BJ (cell line): ENCODE data around the gene SLC27A6. TPM values are rescaled to one million over a fixed set of nuclear protein-coding genes. Genes with fewer than 3 reads are reported as not detected.

Source experiments
- CTCF ChIA-PET: fragments of 350-600 bp; formaldehyde crosslinking; extraction: SDS; loops from one replicate; lab custom pipeline; 2021; ENCODE audit warnings: antibody characterized with exemption, inconsistent platforms; lab: Yijun Ruan, JAX
- POLR2A ChIA-PET: fragments of 300-600 bp; sonication (Branson Sonifier 250); formaldehyde crosslinking; extraction: SDS; loops from one replicate; lab custom pipeline; 2021; ENCODE audit warnings: antibody characterized with exemption; lab: Charles Lee
- DNase-seq: peaks from one replicate; pipeline ENCODE4 v3.0.0-alpha.2; 2011; ENCODE audit warnings: low read depth
- H3K27me3 ChIP-seq: 2 replicates; pipeline ENCODE4 v1.6.0; 2011; ENCODE audit warnings: low read length; ENCODE audit not compliant: control insufficient read depth, insufficient read depth
- H3K36me3 ChIP-seq: 2 replicates; pipeline ENCODE4 v1.5.1; 2011; ENCODE audit warnings: low read length; ENCODE audit not compliant: control insufficient read depth, insufficient read depth
- H3K4me3 ChIP-seq: 2 replicates; pipeline ENCODE4 v1.5.1; 2011; ENCODE audit warnings: low read depth, mild to moderate bottlenecking, control low read depth, low read length
- polyA plus RNA-seq: library from polyadenylated mRNA; depleted of rRNA; stranded (reverse); fragments of >200 nt; gene quantifications from 2 replicates; pipeline ENCODE4 v1.2.3, GENCODE V29; 2011
- TF ChIP-seq, protein P1 (sequence below): IDR thresholded peaks from 2 replicates; pipeline ENCODE4 v1.5.1; 2011; ENCODE audit warnings: low read depth, mild to moderate bottlenecking, control low read depth, inconsistent platforms, low read length, moderate library complexity; ENCODE audit not compliant: insufficient read depth

The SLC27A6 gene
- polyA plus RNA-seq, 1 experiment: 0.06 TPM

DNA sequence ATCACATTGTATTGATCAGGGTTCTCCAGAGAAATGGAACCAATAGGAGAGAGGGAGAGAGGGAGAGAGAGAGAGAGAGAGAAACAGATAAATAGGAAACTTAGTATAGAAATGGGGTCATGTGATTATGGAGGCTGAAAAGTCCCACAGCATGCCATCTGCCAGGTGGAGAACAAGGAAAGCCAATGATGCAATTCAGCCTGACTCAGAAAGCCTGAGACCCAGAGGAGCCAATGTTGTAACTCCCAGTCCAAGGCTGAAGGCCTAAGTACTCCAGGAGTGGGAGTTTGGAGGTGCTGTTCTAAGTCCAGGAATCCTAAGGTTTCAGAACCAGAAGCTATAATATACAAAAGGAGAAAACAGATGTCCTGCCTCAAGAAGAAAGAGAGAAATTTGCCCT, 80.9 kb downstream of the SLC27A6 start:
- TF ChIP-seq, protein P1, sequence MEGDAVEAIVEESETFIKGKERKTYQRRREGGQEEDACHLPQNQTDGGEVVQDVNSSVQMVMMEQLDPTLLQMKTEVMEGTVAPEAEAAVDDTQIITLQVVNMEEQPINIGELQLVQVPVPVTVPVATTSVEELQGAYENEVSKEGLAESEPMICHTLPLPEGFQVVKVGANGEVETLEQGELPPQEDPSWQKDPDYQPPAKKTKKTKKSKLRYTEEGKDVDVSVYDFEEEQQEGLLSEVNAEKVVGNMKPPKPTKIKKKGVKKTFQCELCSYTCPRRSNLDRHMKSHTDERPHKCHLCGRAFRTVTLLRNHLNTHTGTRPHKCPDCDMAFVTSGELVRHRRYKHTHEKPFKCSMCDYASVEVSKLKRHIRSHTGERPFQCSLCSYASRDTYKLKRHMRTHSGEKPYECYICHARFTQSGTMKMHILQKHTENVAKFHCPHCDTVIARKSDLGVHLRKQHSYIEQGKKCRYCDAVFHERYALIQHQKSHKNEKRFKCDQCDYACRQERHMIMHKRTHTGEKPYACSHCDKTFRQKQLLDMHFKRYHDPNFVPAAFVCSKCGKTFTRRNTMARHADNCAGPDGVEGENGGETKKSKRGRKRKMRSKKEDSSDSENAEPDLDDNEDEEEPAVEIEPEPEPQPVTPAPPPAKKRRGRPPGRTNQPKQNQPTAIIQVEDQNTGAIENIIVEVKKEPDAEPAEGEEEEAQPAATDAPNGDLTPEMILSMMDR: no peak
- H3K36me3 ChIP-seq: no peaks in the 10 kb centered on the region
- ChIA-PET POLR2A (no interaction called here), CTCF (no interaction called here)
- no peak overlapping the region for H3K4me3 ChIP-seq
- H3K27me3 ChIP-seq: no peaks in the 10 kb centered on the region
- no peak for DNase-seq

DNA sequence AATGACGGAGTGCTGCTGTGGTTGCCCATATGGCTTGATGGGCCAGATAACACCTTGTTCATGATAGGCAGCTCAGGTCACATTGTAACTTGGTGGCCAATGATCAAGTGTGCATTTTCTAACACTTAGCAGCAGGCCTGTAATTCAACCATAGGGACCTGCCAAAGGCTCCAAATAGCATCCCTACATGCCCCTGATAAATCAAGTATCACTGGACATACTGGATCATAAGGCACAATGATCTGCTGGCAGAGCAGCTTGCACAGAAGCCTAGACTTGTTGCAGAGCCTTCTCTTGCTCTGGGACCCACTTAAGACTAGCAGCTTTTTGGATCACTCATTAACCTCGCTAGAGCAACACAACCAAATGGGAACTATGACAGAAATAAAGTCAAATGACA, 83.2 kb downstream of the SLC27A6 start:
- H3K36me3 ChIP-seq: no peaks in the 10 kb centered on the region
- CTCF ChIA-PET: no interaction called here

DNA sequence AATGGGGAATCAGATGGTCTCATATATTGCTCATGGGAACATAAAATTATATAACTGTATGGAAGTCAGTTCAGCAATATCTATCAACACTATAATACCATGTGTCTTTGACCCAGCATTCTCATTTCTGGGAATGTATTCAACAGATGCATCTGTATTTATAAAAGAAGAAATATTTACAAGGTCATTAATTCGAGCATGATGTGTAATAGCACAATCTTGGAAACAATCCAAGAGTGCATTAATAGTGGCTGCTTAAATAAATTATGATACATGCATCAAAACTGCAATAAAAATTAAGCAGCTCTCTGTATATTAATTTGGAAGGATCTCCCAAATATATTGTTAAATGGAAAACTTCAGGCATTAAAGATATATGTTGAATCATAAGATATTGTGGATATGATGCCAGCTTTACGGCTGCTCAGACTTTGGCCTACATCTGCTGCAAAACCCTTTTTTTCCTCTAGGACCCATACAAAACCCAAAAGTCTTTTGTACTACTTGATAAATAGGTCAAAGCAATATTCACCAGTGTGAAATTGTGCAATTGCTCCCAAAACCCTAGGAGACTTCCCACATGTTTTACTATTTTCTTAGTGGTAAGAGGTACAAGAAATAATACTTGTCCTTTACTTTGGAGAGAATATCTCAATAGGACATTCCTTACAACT, 84.0 kb downstream of the SLC27A6 start:
- TF ChIP-seq, protein P1: no peak
- no peaks in the 10 kb centered on the region for H3K36me3 ChIP-seq
- no peak overlapping the region for H3K4me3 ChIP-seq
- H3K27me3 ChIP-seq: no peaks in the 10 kb centered on the region
- DNase-seq: no peak
- CTCF ChIA-PET: no interaction called here
- POLR2A ChIA-PET: no interaction called here

More for the DNA sequence above, 83.2 kb downstream of the SLC27A6 start:
- Histone ChIP-seq H3K4me3 (no peak overlapping the region), H3K27me3 (no peaks in the 10 kb centered on the region)
- POLR2A ChIA-PET: no interaction called here
- no peak for DNase-seq
- TF ChIP-seq, protein P1: no peak

DNA sequence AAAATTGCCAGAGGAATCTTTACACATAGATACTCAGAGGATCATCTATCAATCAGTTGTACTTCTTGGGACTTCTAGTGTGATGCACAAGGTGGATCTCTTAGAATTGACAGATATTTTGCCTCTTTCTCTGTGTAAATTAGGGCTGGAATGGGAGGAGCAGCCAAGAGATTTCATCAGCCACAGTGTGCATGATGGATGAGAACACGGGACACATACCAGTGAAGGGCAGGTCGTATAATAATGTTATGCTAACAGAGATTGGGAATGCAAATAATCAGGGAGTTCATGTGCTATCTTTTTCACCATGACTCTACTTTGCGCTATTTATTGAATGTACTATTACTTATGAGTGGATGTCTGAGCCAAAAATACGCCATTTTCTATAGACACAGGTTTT, 86.0 kb downstream of the SLC27A6 start:
- ChIA-PET POLR2A (no interaction called here), CTCF (no interaction called here)
- TF ChIP-seq, protein P1: no peak
- no peak for DNase-seq
- H3K36me3 ChIP-seq: no peaks in the 10 kb centered on the region
- H3K4me3 ChIP-seq: no peak overlapping the region
- H3K27me3 ChIP-seq: no peaks in the 10 kb centered on the region

DNA sequence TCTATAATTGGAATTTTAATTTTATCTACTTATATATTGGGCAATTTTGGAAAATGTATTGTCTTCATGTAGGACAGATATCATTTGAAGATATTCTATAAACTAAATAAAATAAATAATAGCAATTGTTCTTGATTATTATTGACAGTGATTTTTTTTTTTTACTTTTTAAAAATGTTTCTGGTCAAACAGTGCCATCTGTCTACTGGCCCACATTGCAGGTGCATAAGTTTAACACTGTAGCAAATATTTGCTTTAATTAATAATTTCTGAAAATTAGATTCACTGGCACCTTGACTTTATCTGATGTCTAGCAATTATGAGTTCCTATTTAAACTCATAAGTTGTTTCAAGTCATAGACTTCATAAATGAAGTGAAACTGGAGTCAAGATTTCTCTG, 88.2 kb downstream of the SLC27A6 start:
- POLR2A ChIA-PET: no interaction called here
- no peak overlapping the region for H3K4me3 ChIP-seq
- H3K27me3 ChIP-seq: no peaks in the 10 kb centered on the region
- TF ChIP-seq, protein P1: no peak
- H3K36me3 ChIP-seq: no peaks in the 10 kb centered on the region
- CTCF ChIA-PET: interaction anchor here (0.7 to 1.4 kb wide), 2 partner anchors 10 to 935 kb away, joined by 3 to 4 read pairs; no protein-coding TSS in a partner anchor
- DNase-seq: no peak
